Measurements from ENCODE around the gene GTF2A1L. TPM values are rescaled to one million over a fixed set of nuclear protein-coding genes. Genes with fewer than 3 reads are reported as not detected.

The GTF2A1L gene
- total RNA-seq, 4 donors from 2014 or later = 14.1 to 32.2 (median 22.1) TPM

GRCh38 chr2:48674933-48675332 is 57.3 kb downstream of the GTF2A1L start:
- ATAC-seq = no peak
- WGBS, 2 donors (ENCODE audit: low coverage in 1 of 2) = 75 to 87% methylated on average over 2 of the region's 2 CpGs
- Histone ChIP-seq H3K36me3 (no peaks in the 10 kb centered on the region), H3K9me3 (peaks cover 0 to 4% (median 0%) of the 10 kb centered on the region in 3 donors), H3K27me3 (no peaks in the 10 kb centered on the region), H3K4me1 (no peaks in the 10 kb centered on the region), H3K4me3 (no peak overlapping the region), H3K27ac (no peak overlapping the region)
- TF ChIP-seq POLR2A (IDR thresholded peaks at IDR 0.05) = no peak
- no peak for TF ChIP-seq POLR2AphosphoS5 (IDR thresholded peaks at IDR 0.05)
- no peak for TF ChIP-seq CTCF (IDR thresholded peaks at IDR 0.05)
- TF ChIP-seq EP300 (IDR thresholded peaks at IDR 0.05) = no peak

GRCh38 chr2:48677450-48677849 is 59.8 kb downstream of the GTF2A1L start:
- no peak for ATAC-seq
- H3K27ac ChIP-seq = no peak overlapping the region
- H3K27me3 ChIP-seq = no peaks in the 10 kb centered on the region
- WGBS, 2 donors (ENCODE audit: low coverage in 1 of 2) = 43 to 67% methylated on average over 2 of the region's 2 CpGs
- TF ChIP-seq POLR2A (IDR thresholded peaks at IDR 0.05) = no peak
- H3K4me1 ChIP-seq = no peaks in the 10 kb centered on the region
- peaks cover 0 to 3% of the 10 kb centered on the region in 2 donors for H3K36me3 ChIP-seq
- no peak overlapping the region for H3K4me3 ChIP-seq
- H3K9me3 ChIP-seq = peaks cover 0 to 4% (median 0%) of the 10 kb centered on the region in 3 donors

GRCh38 chr2:48685126-48685525 is 67.5 kb downstream of the GTF2A1L start:
- no peak for ATAC-seq
- no peak overlapping the region for H3K4me3 ChIP-seq
- H3K36me3 ChIP-seq = peaks cover 0 to 6% of the 10 kb centered on the region in 2 donors
- no peaks in the 10 kb centered on the region for H3K9me3 ChIP-seq
- H3K27me3 ChIP-seq = no peaks in the 10 kb centered on the region
- WGBS, 2 donors (ENCODE audit: low coverage in 1 of 2) = 100% methylated on average over 1 of the region's 1 CpG
- no peak overlapping the region for H3K27ac ChIP-seq
- TF ChIP-seq EP300 (IDR thresholded peaks at IDR 0.05) (no peak), CTCF (IDR thresholded peaks at IDR 0.05) (no peak), POLR2A (IDR thresholded peaks at IDR 0.05) (no peak), POLR2AphosphoS5 (IDR thresholded peaks at IDR 0.05) (no peak)
- no peaks in the 10 kb centered on the region for H3K4me1 ChIP-seq

GRCh38 chr2:48691935-48692691 is 74.5 kb downstream of the GTF2A1L start:
- no peak for ATAC-seq
- Histone ChIP-seq H3K36me3 (peaks cover 0 to 2% of the 10 kb centered on the region in 2 donors), H3K9me3 (no peaks in the 10 kb centered on the region), H3K27me3 (no peaks in the 10 kb centered on the region), H3K4me1 (peaks cover 0 to 26% (median 10%) of the 10 kb centered on the region in 3 donors), H3K27ac (peak overlapping the region in 2 of 4 donors; percentile 57 to 74), H3K4me3 (no peak overlapping the region)
- 88 to 92% methylated on average over 2 to 3 of the region's 3 CpGs for WGBS, 2 donors (ENCODE audit: low coverage in 1 of 2)
- no peak for TF ChIP-seq EP300 (IDR thresholded peaks at IDR 0.05)
- no peak for TF ChIP-seq POLR2AphosphoS5 (IDR thresholded peaks at IDR 0.05)
- TF ChIP-seq POLR2A (IDR thresholded peaks at IDR 0.05) = no peak
- no peak for TF ChIP-seq CTCF (IDR thresholded peaks at IDR 0.05)

GRCh38 chr2:48693066-48693465 is 75.4 kb downstream of the GTF2A1L start:
- Histone ChIP-seq H3K27ac (peak overlapping the region; percentile 50 to 76 (median 66)), H3K4me1 (peaks cover 0 to 26% (median 10%) of the 10 kb centered on the region in 3 donors), H3K27me3 (no peaks in the 10 kb centered on the region), H3K4me3 (no peak overlapping the region), H3K36me3 (peaks cover 0 to 2% of the 10 kb centered on the region in 2 donors), H3K9me3 (no peaks in the 10 kb centered on the region)
- ATAC-seq = no peak
- 20 to 35% methylated on average over 4 of the region's 4 CpGs for WGBS, 2 donors (ENCODE audit: low coverage in 1 of 2)
- no peak for TF ChIP-seq POLR2A (IDR thresholded peaks at IDR 0.05)
- no peak for TF ChIP-seq EP300 (IDR thresholded peaks at IDR 0.05)
- TF ChIP-seq CTCF (IDR thresholded peaks at IDR 0.05) = no peak
- no peak for TF ChIP-seq POLR2AphosphoS5 (IDR thresholded peaks at IDR 0.05)
